NCI-H146 treated with DMSO at 0.1 percent for 48 hours (cell line): ENCODE results near the gene CA6.
"Not testable (repeated sequence)": the region's sequence is repeated elsewhere in the genome, so short reads cannot be mapped to it uniquely, and the experiment has no call there.

Experiments
- DNase-seq: peaks from one replicate; lab custom pipeline; 2025; ENCODE audit not compliant: unreplicated experiment; lab: John Stamatoyannopoulos, UW

CA6 gene

DNA sequence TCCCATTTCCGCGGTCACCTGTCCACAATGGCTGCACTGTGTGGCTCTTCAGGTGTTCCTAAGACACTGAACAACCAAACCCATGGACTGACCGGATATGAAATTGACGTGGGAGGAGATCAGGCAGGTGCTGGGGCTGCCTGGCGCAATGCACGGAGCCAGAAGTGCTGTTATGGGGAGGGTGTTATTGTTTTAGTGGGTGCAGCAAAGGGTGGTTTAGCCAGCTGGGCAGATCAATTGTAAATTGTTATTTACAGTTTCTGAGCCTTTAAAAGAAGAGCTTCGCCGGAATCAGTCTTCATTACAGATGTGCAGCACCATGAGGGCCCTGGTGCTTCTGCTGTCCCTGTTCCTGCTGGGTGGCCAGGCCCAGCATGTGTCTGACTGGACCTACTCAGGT lies at the start of gene CA6:
Gene CA6 (plus strand): TSS at position 301 of the 400 bp plus-strand sequence. CDS start 19 bp downstream, at position 320.
- DNase-seq, result no peak

DNA sequence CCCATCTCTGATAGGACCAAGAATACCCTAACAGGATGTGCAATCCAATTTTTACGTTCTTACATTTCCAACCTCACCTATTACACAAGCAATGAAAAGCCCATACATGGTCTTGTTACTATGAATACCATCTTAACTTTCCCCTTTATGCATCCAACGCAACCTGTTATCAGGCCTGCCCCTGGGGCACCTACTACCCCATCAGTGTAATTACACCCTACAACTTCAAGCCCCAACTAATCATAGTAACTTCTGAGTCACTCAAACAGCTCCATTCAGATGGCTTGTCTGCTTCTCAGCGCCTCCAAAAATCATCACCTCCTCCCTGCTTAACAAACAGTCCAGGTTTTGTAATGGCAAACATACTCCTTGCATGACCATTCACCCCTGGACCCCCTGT lies 48.9 kb upstream of the CA6 start:
- not testable (repeated sequence) for DNase-seq

DNA sequence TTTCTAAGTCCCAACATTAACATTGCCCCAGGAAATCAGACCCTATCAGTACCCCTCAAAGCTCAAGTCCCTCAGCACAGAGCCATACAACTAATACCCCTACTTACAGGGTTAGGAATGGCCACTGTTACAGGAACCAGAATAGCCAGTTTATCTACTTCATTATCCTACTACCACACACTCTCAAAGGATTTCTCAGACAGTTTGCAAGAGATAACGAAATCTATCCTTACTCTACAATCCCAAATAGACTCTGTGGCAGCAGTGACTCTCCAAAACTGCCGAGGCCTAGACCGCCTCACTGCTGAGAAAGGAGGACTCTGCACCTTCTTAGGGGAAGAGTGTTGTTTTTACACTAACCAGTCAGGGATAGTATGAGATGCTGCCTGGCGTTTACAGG lies 48.2 kb upstream of the CA6 start:
- not testable (repeated sequence) for DNase-seq

DNA sequence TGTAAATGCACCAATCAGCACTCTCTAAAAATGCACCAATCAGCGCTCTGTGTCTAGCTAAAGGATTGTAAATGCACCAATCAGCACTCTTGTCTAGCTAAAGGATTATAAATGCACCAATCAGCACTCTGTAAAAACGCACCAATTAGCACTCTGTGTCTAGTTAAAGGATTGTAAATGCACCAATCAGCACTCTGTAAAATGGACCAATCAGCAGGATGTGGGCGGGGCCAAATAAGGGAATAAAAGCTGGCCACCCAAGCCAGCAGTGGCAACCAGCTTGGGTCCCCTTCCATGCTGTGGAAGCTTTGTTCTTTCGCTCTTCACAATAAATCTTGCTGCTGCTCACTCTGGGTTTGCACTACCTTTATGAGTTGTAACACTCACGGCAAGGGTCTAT lies 47.2 kb upstream of the CA6 start:
- not testable (repeated sequence) for DNase-seq

DNA sequence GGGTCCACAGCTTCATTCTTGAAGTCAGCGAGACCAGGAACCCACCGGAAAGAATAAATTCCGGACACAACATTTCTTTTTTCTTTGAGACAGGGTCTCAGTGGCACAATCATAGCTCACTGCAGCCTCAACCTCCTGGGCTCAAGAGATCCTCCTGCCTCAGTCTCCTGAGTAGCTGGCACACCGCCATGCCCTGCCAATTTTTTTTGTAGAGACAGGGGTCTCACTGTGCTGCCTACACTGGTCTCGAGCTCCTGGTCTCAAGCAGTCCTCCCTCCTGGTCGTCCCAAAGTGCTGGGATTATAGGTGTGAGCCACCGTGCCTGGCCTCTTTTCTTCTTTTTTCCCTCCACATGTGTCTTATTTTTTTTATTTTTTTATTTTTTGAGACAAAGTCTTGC lies 46.6 kb upstream of the CA6 start:
- DNase-seq, result no peak

DNA sequence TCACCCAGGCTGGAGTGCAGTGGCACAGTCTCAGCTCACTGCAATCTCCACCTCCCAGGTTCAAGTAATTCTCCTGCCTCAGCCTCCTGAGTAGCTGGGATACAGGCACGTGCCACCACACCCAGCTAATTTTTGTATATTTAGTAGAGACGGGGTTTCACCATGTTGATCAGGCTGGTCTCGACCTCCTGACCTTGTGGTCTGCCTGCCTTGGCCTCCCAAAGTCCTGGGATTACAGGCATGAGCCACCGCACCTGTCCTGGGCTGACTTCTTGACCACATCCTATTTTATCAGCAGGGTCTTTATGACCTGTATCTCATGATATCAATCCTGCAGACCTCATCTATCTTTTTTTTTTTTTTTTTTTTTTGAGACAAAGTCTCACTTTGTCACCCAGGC lies 45.0 kb upstream of the CA6 start:
- not testable (repeated sequence) for DNase-seq

DNA sequence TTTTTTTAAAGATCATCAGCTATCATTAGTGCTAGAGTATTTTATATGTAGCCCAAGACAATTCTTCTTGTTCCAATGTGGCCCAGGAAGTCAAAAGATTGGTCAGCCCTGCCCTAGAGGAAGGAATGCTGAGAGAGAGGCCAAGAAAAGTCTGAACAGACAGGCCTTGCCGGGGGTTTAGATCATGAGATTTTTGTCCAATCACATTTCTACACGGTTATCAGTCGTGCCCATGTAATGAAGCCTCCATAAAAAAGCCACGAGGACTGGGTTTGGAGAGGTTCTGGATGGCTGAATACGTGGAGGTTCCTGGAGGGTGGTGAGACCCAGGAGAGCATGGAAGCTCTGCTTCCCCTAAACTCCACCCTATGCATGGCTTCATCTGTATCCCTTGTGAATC lies 42.9 kb upstream of the CA6 start:
- no peak for DNase-seq

DNA sequence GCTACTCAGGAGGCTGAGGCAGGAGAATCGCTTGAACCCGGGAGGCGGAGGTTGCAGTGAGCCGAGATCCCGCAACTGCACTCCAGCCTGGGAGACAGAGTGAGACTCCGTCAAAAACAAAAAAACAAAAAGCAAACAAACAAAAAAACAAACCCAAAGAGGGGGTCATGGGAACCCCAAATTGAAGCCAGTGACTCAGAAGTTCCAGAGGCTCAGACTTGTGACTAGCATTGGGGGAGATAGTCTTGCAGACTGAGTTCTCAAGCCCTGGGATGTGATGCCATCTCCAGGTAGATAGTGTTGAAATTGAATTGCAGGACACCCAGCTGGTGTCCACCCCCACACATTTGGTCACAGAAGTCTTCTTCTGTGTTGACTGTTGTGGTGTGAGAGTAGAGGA lies 42.3 kb upstream of the CA6 start:
- DNase-seq, result no peak

DNA sequence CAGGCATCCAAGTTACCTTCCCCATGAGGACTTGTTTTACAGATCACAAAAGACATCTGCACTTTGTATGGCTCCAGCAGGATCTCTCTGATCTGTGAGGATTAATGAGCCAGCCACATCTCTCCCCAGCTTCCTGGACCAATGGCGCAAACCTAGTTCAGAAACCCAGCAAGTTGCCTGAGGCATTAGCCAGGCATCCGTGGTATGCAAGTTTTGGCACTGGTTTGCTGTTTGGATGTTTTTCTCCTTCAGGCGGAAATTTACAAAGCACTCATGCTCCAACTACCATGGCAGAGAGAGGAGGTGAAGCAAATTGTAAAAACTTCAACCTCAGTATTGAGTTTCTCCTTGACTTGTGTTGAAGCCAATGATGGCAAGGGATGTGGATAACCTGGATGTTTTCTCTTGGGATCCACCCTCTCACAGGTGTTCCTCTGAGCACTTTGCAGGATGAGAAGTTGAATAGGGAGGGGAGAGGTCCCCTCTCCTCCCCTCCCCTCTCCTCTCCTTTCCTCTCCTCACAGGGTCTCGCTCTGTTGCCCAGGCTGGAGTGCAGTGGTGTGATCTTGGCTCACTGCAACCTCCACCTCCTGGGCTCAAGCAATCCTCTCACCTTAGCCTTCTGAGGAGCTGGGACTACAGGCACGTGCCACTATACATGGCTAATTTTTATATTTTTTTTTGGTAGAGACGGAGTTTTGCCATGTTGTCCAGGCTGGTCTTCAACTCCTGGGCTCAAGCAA lies 41.6 kb upstream of the CA6 start:
- no peak for DNase-seq

DNA sequence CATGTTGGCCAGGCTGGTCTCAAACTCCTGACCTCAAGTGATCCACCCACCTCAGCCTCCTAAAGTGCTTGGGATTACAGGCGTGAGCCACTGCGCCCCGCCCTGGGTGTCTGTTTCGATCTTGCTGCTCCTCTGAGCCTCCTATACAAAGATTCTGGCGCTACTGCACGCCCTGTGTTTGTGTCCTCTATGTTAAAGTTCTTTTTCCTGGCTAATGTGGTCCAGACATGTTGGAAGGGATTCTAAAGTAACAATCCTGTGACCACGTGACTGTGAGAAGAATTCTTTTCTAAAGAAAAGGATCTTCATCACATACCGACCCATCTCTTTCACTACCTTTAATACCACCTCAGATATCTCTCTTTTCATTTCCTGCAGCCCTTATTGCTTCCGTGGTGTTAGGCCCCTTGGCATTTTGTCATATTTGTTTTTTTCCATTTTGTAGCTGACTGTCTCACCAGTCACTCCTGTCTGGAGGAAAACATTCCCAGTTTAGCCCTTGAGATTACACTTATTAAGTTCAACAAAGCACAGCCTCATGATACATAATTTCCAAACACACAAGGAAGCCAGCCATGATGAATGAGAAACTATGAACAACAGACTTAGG lies 40.0 kb upstream of the CA6 start:
- DNase-seq, result no peak

DNA sequence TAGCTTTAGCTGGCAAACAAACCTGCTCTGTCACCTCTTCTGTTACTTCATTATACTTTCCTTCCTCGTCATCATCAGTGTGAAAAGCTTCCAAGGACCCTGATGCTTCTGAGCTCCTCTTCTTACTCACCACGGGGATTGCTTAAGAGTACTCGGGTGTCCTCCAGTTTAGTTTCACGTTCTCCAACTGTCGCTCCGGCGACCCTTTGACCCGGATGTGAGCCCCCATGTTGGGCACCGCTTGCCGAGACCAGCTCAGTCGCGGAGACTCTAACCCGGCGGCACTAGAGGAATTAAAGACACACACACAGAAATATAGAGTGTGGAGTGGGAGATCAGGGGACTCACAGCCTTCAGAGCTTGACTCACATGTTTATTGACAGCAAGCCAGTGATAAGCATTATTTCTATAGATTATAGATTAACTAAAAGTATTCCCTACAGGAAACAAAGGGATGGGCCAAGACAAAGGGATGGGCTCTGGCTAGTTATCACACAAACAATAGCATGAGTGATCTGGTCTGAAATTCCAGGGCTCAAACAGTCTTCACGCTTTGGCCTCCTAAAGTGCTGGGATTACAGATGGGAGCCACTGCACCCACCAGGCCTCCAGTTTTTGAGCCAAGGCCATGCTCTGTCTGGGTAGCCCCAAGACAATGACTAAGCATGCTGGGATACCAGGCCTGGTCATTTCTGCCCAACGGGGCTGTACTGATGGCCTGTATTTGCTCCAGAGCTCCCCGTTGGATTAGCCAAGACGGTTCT lies 37.1 kb upstream of the CA6 start:
- no peak for DNase-seq

DNA sequence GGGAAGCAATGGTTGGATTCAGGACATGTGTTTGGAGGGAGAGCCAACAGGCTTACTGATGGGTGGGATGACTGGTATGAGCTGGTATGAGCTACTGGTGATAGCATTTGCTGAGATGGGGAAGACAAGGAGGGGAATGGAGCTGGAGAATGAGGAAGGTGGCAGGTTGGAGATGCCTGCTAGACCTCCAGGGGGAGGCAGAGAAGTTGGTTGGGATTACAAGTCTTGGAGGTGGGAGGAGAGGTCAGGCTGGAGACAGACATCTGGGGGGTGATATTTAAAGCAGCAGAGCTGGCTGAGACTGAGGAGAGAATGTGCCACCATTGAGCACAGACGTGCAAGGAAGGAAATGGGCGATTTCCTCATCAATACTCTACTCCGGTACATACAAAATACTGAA lies 35.3 kb upstream of the CA6 start:
- no peak for DNase-seq

DNA sequence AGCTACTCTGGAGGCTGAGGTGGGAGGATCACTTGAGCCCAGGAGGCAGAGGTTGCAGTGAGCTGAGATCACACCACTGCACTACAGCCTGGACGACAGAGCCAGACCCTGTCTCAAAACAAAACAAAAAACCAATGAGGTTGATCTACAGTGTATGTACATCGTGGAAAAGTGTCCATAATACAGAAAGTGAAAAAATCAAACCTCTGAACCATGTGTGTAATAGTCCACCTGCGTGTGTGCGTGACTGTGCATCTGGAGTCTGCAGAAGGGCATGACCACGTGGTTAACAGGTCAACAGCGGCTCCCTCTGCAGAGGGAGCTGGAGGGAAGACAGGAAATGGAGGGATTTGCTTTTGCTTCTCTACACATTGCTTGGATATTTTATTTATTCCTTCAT lies 34.8 kb upstream of the CA6 start:
- no peak for DNase-seq

DNA sequence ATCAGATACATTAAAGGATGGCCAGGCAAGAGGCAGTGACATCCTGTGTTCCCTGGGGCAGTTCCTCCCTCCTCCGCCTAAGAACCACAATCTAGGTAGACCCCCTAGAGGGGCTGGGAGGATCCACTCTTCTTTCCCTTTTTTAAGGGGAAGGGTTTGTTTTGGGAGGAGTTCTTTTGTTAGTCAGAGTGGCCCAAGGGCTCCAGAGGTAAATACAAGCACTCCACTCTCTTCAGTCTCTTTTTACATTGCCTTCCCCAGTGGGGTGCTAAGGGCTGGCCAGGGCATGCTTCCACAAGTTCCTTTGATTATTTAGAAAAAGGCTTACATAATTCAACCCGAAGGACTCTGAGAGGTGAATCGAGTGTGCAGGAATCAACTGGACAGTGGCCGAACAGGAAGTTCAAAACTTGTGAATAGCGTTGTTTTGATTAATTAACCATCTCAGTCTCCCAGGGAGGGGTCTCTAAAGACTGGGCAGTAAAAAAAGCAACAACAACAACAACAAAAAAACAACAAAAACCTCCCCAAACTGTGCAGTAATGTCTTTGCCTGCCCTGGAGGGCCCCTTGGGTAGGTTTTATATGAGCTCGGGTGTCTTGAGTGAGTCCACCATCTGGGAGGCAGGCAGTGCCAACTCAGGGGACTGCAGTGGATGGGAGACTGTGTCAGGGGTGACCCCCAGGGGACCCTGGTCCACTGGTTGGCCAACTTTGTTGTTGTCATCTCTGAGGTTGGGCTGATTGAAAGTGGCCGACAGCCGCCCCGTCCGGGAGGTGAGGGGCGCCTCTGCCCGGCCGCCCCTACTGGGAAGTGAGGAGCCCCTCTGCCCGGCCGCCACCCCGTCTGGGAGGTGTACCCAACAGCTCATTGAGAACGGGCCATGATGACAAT lies 34.0 kb upstream of the CA6 start:
- no peak for DNase-seq

DNA sequence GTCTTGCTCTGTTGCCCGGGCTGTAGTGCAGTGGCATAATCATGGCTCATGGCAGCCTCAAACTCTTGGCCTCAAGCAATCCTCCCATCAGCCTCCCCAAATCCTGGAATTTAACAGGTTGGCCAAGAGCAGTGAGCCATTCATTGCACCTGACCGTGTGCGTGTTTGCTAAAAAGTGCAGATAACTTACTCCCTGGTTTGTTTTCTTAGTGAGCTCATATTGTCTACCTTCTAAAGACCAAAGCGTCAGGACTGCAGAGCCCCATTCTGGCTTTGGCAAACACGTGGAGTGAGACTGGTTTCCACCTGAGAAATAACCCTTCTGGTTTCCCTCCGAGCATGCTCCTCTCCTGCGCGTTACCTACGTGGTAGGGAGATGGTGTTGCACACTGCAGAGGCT lies 32.2 kb upstream of the CA6 start:
- DNase-seq, result no peak

DNA sequence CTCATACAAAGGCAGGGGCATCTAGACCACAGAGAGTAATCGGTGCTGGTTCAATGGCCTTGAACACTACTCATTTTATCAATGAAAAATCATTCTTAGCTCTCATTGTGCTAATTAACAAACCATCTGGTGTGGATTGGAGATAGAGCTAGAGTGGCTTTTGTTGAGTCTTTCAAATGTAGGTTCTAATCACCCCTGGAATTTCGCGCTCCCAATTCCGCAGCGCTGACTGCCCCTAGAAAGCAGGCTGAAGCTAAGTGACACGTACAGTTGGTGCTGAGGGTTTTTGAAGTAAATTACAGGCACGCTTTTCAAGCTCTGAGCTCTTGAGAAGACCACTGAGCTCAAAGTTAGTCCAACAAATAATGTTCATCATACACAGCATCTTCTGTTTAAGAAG lies 31.2 kb upstream of the CA6 start:
- no peak for DNase-seq

DNA sequence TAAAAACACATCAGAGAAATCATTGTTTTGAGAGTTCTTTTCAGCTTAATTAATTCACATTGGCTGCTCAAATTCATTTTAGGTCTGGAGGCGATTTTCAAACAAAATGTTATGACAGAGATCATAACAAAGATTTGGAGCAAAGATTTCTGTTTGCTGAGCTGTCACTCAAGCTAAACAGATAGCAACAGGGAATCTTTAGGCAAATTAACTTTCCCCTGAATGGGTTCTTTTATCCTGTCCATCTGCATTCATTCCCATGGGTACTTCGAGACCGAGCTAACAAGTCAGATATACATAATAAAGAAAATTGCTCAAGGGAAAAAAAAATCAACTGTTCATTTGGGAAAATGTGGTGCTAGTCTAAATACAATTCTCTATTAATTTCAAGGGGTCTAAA lies 30.2 kb upstream of the CA6 start:
- no peak for DNase-seq

DNA sequence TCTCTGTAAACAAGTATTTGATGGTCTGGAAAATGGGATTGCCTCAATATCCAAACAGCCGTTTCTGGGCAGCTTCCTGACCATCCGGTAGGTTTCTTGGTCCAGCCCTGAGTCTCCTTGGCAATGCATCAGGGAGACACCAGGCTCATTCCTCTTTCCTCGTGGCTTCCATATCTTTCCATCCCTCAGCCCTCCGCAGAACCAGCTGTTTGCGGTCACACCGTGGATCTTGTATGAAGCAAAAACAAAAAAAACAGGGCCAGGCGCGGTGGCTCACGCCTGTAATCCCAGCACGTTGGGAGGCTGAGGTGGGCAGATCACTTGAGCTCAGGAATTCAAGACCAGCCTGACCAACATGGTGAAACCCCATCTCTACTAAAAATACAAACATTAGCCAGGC lies 28.1 kb upstream of the CA6 start:
- DNase-seq, result not testable (repeated sequence)

DNA sequence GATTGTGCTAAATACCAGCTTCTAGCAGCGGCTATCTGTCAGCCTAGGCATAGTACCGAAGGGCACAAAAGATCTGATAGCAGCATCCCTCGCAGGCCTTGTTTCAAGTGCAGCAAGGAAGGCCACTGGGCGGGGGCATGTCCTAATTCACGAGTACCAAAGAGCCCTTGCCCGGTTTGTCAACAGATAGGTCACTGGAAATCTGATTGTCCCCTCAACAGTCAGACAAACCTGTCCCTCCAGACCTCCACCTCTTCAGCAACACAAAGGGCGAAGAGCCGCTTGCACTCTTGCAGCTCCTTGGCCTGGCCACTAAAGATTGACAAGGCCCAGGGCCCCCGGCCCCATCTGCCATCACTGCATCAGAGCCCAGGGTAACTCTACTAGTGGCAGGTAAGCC lies 22.7 kb upstream of the CA6 start:
- DNase-seq, result no peak

DNA sequence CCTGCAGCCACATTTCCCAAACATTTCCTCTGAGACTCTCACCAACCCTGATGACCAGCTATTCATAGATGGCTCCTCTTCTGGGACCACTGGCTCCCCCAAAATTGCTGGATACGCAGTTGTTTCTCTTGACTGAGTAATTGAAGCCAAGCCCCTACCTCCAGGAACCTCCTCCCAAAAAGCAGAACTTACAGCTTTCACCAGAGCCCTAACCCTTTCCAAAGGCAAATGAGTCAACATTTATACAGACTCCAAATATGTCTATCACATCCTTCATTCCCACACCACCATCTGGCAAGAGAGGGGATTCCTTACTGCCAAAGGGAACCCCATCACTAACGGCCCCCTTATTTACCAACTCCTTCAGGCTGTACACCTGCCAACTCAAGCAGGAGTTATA lies 20.3 kb upstream of the CA6 start:
- DNase-seq, result no peak

DNA sequence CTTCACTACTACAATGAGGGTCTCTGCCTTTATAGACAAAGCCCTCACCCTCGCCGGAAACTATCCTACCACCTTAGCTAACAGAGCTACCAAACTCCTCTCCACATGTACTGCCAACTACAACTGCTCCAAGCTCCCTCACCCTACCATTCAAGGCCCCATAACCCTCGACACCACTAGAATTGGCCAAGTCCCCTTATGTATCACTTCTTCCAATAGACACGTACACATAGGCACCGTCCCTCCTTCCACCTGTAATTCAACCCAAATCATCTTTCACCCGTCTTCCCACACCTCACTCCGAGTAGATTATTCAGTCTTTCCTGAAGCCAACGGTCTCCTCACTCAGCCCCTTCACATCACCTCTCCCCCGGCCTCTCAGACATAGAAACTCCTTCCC lies 19.7 kb upstream of the CA6 start:
- DNase-seq, result no peak
